ENCODE data around the gene TMEM151B.
"Not testable (repeated sequence)": the region's sequence is repeated elsewhere in the genome, so short reads cannot be mapped to it uniquely, and the experiment has no call there.

Gene TMEM151B

GRCh38 chr6:44304282-44305199 is 34.3 kb downstream of the TMEM151B start:
- peak in 1 of 2 donors; percentile 11 for DNase-seq (ENCODE audit: low read depth in 2 of 2)

DNA sequence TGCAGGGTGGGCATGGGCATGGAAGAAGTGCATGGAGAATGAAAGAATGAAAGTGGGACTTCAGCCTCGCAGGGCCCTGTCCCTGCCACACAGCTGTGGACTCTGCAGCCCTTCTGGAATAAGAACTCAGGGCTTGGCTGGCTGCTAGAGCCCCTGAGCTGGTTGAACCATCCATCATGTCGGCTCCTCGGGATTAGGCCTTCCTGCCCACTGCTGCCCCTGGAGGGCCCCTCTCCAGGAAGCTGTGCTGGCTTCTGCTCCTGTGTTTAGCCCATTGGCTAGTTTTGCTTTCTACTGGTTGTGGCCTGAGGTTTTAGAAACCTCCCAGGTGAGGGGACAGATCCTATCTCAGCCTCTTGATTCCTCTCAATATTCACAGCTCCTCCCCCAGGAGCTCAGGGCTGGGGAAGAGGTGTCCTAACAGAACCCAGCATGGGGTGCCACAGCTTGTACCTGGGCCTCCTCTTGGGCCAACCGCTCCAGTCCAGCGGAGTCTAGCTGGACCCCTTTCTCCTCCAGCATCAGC is 35.0 kb downstream of the TMEM151B start:
- DNase-seq (ENCODE audit: low read depth in 2 of 2), result no peak

GRCh38 chr6:44306710-44307109 is 36.5 kb downstream of the TMEM151B start:
- no peak for DNase-seq (ENCODE audit: low read depth in 2 of 2)

DNA sequence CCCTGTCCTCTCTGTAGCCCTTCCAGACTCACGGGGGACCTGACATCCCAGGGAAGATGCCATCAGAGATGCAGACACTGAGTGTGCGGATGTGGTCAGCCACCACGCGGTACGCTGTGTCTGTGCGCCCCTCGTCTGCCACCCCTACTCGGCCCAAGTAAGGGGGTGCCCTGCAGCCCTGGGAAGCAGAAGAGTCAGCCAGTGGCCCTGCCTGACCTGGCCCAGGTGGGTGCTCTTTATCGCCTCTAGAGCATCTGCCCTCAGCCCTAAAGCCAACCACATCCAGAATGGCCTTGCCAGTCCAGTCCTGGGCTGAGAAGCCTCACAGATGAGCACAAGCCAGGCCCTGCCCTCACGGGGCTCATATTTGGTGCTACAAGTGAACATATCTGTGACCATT is 37.0 kb downstream of the TMEM151B start:
- DNase-seq (ENCODE audit: low read depth in 2 of 2), result no peak

DNA sequence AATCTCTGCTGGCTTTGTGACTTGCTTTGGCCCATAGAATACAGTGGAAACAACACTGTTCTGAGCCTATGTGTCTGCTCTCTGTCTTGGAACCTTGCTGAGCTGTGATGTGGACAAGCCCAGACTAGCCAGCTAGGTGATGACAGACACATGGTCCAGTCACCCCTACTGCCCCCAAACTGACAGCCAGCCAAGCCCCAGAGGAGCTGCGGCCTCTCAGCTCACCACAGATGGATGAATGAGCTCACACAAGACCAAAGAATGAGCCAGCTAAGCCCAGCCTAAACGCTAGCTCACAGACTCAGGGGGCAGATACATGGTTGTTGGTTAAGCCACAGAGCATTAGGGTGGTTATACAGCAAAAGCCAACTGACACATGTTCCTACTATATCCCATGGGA is 38.8 kb downstream of the TMEM151B start:
- no peak for DNase-seq (ENCODE audit: low read depth in 2 of 2)

GRCh38 chr6:44309631-44310030 is 39.4 kb downstream of the TMEM151B start:
- no peak for DNase-seq (ENCODE audit: low read depth in 2 of 2)

DNA sequence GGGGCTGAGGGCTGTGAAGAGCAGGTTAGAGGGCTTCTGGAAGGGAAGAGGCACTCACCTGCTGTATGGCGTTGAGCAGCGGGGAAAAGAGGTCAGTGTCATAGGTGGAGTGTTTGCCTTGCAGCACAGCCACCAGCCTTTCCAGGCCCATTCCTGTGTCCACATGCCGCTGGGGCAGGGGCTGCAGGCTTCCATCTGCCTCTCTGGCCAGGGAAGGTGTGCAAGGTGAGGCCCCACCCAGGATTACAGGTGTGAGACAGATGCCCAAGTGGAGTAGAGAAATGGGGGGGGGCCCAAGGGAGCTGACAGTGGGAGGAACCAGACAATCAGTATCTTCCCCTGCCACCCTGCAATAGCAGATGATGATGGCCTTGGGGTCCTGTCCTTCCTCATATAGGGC is 40.0 kb downstream of the TMEM151B start:
- no peak for DNase-seq (ENCODE audit: low read depth in 2 of 2)

DNA sequence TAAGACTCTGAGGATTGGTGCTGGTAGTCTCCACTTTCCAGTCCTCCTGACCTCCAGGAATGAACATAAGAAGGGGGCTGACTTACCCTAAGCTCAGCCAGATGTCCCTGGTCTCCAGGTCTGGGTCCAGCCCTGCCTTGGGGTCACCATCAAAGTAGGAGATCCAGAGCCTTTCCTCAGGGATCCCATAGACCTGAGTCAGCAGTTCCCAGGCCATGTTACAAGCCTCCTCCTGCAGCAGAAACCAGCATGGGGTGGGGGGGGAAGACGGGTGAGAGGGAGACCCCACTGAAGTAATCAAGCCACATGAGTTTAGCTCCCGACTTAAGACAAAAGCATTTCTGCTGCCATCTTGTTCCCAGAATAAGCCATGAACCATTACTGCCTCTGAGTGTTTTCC is 41.1 kb downstream of the TMEM151B start:
- no peak for DNase-seq (ENCODE audit: low read depth in 2 of 2)

DNA sequence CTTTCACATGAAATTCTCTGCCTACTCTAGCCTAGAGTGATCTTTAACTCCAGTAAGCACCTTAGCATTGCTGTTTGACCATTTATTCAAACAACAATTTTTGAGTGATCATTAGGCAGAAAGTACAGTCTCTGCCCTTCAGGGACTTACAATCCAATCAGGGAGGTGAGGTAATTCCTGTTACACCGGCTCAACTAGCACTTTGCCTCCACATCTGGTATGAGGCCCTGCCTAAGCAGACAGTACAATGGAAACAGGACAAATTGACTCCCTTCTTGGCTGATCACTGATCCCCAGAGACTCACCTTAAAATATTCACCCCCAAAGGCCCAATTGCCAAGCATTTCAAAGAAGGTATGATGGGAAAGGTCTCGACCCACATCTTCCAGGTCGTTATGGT is 41.5 kb downstream of the TMEM151B start:
- no peak for DNase-seq (ENCODE audit: low read depth in 2 of 2)

DNA sequence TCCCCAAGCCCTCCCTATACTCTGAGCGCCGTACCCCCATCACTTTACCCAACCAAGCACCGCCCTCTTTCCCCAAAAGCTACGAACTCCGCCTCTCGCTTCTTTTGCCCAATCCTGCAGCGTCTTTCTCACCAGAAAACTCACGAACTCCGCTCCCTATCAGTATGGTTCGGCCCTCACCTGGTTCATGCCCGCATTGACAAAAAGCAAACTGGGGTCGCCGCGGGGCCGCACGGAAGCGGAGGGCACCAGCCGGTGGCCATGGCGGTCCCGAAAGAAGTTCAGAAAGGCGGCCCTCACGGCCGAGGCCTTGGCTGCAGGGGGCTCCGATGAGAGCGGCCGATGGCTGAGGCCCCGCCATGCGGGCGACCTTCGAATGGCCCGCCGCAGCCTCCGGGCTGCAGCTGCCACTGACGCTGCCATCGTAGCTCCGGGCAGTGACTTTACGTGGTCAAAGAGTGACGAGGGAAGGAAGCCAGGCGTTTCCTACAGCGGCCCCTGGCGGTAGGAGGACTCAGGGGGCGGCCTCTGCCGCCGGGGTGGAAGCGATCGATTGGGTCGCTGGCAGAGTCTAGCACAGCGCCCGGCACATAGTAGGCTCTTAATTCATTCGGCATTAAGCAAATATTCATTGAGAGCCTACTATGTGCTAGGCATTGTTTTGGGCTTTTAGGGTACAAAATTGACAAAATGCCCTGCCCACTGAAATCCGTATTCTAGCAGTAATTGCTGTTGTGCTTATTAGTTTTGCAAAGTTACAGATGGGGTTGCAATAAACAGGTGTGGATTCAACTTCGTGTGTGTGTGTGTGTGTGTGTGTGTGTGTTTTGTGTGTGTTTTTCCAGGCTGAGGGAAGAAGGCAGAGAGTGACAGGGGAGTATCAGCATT is 42.9 kb downstream of the TMEM151B start, which contains the start of gene AARS2:
Gene AARS2 (minus strand): TSS at position 447 of the 888 bp plus-strand sequence. CDS start 24 bp downstream, at position 423.
- DNase-seq (ENCODE audit: low read depth in 2 of 2), result peak; percentile 80 to 90

DNA sequence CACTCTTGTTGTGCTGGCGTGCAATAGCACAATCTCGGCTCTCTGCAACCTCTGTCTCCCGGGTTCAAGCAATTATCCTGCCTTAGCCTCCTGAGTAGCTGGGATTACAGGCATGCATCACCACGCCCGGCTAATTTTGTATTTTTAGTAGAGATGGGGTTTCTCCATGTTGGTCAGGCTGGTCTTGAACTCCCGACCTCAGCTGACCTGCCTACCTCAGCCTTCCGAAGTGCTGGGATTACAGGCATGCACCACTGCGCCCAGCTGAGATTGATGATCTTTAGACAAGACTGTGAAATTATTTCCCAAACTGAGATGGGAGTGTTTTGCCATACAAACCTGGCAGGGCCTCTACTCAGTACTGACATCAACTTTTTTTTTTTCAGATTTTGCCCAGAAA is 44.4 kb downstream of the TMEM151B start:
- DNase-seq (ENCODE audit: low read depth in 2 of 2), result not testable (repeated sequence)

- no peak for DNase-seq (ENCODE audit: low read depth in 2 of 2)
These were observed 45.3 kb downstream of the TMEM151B start for GRCh38 chr6:44315516-44315915.

- DNase-seq (ENCODE audit: low read depth in 2 of 2), result no peak
These were observed 45.7 kb downstream of the TMEM151B start for GRCh38 chr6:44315951-44316350.

GRCh38 chr6:44316481-44316880 is 46.2 kb downstream of the TMEM151B start:
- no peak for DNase-seq (ENCODE audit: low read depth in 2 of 2)

DNA sequence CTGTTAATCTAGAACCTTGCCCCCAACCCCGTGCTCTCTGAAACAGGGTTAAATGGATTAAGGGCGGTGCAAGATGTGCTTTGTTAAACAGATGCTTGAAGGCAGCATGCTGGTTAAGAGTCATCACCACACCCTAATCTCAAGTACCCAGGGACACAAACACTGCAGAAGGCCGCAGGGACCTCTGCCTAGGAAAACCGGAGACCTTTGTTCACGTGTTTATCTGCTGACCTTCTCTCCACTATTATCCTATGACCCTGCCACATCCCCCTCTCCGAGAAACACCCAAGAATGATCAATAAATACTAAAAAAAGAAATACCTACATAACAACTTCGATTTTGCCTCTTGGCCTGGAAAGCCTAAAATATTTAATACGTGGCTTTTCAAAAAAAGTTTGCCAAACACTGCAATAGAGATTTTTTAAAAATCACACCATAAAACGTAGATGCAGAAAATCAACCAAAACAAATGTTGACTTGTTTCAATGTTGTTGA is 46.9 kb downstream of the TMEM151B start:
- not testable (repeated sequence) for DNase-seq (ENCODE audit: low read depth in 2 of 2)

GRCh38 chr6:44321210-44321609 is 51.0 kb downstream of the TMEM151B start:
- DNase-seq (ENCODE audit: low read depth in 2 of 2), result no peak

DNA sequence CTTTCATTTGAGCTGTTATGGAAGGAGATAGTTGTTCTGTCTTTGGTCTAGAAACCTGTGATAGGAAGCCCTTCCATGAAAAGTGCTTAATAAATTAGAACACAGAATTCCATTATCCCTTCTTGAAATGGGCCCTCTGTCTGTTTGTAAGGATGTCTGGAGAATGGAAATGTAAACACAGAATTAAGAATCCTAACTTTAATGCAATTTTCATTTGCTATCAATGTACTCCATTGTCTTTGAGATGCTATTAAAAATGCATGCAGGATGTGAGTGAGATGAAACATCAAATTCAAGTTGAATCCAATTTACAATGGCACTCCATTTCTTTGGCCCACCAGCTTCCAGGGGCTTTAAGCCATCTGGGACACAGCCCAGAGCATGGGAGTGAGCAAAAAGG is 56.8 kb downstream of the TMEM151B start:
- no peak for DNase-seq (ENCODE audit: low read depth in 2 of 2)

- no peak for DNase-seq (ENCODE audit: low read depth in 2 of 2)
These were observed 57.5 kb downstream of the TMEM151B start for GRCh38 chr6:44327760-44328159.

DNA sequence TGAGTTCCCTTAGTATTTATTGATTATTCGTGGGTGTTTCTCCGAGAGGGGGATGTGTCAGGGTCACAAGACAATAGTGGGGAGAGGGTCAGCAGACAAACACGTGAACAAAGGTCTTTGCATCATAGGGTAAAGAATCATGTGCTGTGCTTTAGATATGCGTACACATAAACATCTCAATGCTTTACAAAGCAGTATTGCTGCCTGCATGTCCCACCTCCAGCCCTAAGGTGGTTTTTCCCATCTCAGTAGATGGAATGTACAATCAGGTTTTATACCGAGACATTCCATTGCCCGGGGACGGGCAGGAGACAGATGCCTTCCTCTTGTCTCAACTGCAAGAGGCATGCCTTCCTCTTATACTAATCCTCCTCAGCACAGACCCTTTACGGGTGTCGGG is 58.0 kb downstream of the TMEM151B start:
- DNase-seq (ENCODE audit: low read depth in 2 of 2), result not testable (repeated sequence)

DNA sequence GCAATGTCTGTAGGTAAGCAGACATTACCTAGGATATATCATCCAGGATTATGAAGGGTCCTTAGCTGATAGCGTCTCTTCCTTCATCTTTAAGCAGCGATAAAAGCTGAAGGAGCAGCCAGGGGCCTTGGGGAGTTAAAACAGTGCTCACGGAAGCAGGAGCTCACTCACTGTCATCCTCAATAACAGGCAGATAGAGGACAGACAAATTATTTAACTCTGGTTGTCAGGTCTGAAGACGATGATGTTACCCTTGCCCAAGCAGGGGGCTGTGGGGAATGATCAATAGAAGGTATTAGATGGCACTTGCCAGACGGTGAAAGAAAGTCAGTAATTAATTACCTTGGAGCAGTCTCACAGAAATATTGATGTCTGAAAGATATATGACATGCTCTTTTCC is 59.6 kb downstream of the TMEM151B start:
- DNase-seq (ENCODE audit: low read depth in 2 of 2), result no peak

DNA sequence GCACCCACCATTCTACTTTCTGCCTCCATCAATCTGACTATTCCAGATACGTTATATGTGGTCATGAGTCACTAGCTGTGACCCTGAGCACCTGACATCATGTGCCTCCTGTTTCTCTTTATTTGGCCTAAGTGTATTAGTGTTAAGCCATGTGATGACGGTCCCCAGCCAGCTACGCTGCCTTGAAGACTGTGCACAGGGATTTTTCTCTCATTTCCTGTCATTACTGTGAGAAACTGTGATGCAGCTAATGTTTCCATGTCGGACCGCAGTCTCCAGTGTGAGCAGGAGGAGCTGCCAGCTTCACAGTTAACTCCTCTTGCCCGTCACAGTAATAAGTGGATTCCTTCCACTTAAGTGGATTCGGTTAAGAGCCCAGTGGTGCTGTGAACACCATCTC is 62.3 kb downstream of the TMEM151B start:
- DNase-seq (ENCODE audit: low read depth in 2 of 2), result no peak

- no peak for DNase-seq (ENCODE audit: low read depth in 2 of 2)
These were observed 63.1 kb downstream of the TMEM151B start for GRCh38 chr6:44333273-44333919.

Measured in activated CD8-positive, alpha-beta memory T cell treated with anti-CD3 and anti-CD28 coated beads for 4 hours (primary cell).